ENCODE measurements around the gene ITFG1. TPM values are rescaled to one million over a fixed set of nuclear protein-coding genes. Genes with fewer than 3 reads are reported as not detected.

The ITFG1 gene
- total RNA-seq, 1 donor = 58.6 TPM

DNA sequence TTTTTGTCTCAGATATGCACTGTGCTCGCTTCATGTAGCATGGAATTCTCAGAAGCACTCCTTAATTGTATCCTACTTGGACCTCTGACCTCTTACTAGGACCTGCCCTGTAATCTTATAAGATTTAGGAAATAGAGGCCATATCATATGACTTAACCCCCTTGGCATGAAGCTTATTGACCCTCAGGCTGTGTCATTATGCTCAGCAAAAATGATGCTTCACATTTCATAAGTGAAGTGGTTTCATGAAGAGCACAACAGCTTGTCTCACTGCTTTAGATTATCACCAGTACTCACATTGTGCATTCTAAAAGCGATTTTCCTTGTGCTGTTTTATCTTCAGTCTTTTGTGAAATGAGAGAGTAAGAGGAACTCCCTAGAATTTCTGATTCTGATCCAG is 6.6 kb upstream of the ITFG1 start:
- no peak overlapping the region for H3K27ac ChIP-seq (ENCODE audit: low read depth, low read length)
- no peaks in the 10 kb centered on the region for H3K4me1 ChIP-seq (ENCODE audit: insufficient read depth, low read length)
- H3K4me2 ChIP-seq (ENCODE audit: insufficient read depth, low read length) = no peak overlapping the region
- no peaks in the 10 kb centered on the region for H3K36me3 ChIP-seq (ENCODE audit: insufficient read depth, low read length)
- no peak for DNase-seq (ENCODE audit: insufficient read length, low spot score, missing footprints)
- H3K4me3 ChIP-seq (ENCODE audit: insufficient read depth, low read length) = no peak overlapping the region
- peaks cover 72% of the 10 kb centered on the region for H3K79me2 ChIP-seq (ENCODE audit: insufficient read depth, low read length)
- TF ChIP-seq, protein P1, sequence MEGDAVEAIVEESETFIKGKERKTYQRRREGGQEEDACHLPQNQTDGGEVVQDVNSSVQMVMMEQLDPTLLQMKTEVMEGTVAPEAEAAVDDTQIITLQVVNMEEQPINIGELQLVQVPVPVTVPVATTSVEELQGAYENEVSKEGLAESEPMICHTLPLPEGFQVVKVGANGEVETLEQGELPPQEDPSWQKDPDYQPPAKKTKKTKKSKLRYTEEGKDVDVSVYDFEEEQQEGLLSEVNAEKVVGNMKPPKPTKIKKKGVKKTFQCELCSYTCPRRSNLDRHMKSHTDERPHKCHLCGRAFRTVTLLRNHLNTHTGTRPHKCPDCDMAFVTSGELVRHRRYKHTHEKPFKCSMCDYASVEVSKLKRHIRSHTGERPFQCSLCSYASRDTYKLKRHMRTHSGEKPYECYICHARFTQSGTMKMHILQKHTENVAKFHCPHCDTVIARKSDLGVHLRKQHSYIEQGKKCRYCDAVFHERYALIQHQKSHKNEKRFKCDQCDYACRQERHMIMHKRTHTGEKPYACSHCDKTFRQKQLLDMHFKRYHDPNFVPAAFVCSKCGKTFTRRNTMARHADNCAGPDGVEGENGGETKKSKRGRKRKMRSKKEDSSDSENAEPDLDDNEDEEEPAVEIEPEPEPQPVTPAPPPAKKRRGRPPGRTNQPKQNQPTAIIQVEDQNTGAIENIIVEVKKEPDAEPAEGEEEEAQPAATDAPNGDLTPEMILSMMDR (IDR thresholded peaks at IDR 0.05; ENCODE audit: extremely low read depth, low read depth, low read length) = no peak
- no peak overlapping the region for H2AFZ ChIP-seq (ENCODE audit: low read length)
- no peaks in the 10 kb centered on the region for H3K27me3 ChIP-seq (ENCODE audit: insufficient read depth, low read length)
- H3K9me3 ChIP-seq (ENCODE audit: low read depth, low read length) = no peaks in the 10 kb centered on the region
- no peaks in the 10 kb centered on the region for H4K20me1 ChIP-seq (ENCODE audit: insufficient read depth, low read length)

DNA sequence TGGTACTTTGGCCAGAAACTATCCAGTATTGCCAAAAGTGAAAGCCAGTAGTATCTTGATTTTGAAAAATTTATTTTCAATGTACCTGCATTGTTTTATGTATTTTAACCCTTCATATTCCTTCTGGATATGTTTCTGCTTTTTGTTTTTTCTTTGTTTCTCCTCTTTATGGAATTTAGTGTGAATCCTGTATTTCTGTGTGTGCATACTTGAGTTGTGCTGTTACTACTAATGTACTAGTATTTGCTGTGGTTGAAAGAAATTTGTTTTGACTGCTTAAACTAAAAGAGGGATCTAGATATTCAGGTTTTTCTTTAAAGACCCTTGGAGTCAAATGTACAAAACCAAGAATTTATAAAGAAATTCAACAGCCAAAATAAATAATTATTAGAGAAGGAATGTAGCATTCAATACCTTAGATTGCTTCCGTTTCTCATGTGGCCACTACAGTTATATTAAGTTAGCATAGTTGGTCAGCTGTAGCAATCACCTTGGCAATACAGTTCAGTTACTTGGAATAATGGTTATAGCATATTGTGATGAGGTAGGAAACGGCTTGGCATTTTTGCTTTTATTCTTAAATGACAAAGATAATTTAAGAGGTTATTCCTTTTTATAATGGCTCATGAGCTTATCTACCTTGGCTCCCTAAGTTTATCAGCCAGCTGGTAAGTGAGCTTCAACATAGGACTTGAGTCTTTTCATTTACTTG is 5.2 kb upstream of the ITFG1 start:
- no peaks in the 10 kb centered on the region for H3K27me3 ChIP-seq (ENCODE audit: insufficient read depth, low read length)
- no peak for DNase-seq (ENCODE audit: insufficient read length, low spot score, missing footprints)
- H3K4me1 ChIP-seq (ENCODE audit: insufficient read depth, low read length) = no peaks in the 10 kb centered on the region
- no peaks in the 10 kb centered on the region for H4K20me1 ChIP-seq (ENCODE audit: insufficient read depth, low read length)
- H2AFZ ChIP-seq (ENCODE audit: low read length) = no peak overlapping the region
- H3K9me3 ChIP-seq (ENCODE audit: low read depth, low read length) = no peaks in the 10 kb centered on the region
- no peak overlapping the region for H3K4me3 ChIP-seq (ENCODE audit: insufficient read depth, low read length)
- peaks cover 71% of the 10 kb centered on the region for H3K79me2 ChIP-seq (ENCODE audit: insufficient read depth, low read length)
- TF ChIP-seq, protein P1 (IDR thresholded peaks at IDR 0.05; ENCODE audit: extremely low read depth, low read depth, low read length) = no peak
- H3K27ac ChIP-seq (ENCODE audit: low read depth, low read length) = no peak overlapping the region
- H3K4me2 ChIP-seq (ENCODE audit: insufficient read depth, low read length) = no peak overlapping the region
- no peaks in the 10 kb centered on the region for H3K36me3 ChIP-seq (ENCODE audit: insufficient read depth, low read length)

DNA sequence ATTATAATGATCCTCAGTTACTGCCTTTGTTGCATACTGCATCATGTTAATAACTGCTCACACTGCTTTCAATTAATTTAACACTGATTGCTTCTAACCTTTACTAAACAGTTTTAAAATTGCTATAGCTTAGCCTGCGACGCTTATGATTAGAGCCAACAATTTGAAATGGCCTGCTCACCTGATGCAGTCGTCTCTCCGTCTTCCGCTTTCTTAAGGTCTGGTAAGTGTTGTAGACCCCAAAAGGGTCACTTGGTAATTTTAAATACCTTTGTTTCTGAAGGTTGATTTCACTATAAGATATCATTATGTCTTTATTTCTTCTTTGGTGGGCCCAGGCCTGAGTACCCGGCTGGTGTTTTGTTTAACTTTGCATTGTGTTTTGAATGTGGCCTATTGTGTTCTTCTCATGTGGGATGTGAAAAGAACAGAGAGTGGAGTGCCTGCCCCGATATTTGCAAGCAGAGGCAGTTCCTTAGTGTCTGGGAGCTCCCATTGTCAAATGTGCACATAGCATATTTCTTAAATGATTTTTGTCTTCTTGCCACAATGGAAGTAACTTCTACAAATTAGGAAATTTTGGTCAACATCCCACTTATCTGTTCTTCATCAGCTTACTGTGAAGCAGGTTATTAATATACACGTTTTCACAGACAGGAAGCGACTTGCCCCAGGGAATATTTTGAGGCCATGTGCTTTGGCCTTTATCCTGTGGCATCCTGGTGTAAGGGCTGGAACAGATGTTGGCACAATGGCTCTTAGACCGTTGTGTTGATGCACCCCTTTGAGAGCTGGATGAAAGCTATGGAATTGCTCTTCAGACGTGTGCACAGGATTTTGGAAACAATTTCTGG is 3.1 kb upstream of the ITFG1 start:
- no peak overlapping the region for H2AFZ ChIP-seq (ENCODE audit: low read length)
- no peak overlapping the region for H3K4me3 ChIP-seq (ENCODE audit: insufficient read depth, low read length)
- no peaks in the 10 kb centered on the region for H3K27me3 ChIP-seq (ENCODE audit: insufficient read depth, low read length)
- H3K79me2 ChIP-seq (ENCODE audit: insufficient read depth, low read length) = peaks cover 71% of the 10 kb centered on the region
- peaks cover 13% of the 10 kb centered on the region for H3K4me1 ChIP-seq (ENCODE audit: insufficient read depth, low read length)
- no peak overlapping the region for H3K27ac ChIP-seq (ENCODE audit: low read depth, low read length)
- H3K36me3 ChIP-seq (ENCODE audit: insufficient read depth, low read length) = no peaks in the 10 kb centered on the region
- DNase-seq (ENCODE audit: insufficient read length, low spot score, missing footprints) = no peak
- TF ChIP-seq, protein P1 (IDR thresholded peaks at IDR 0.05; ENCODE audit: extremely low read depth, low read depth, low read length) = no peak
- no peak overlapping the region for H3K4me2 ChIP-seq (ENCODE audit: insufficient read depth, low read length)
- H4K20me1 ChIP-seq (ENCODE audit: insufficient read depth, low read length) = no peaks in the 10 kb centered on the region
- no peaks in the 10 kb centered on the region for H3K9me3 ChIP-seq (ENCODE audit: low read depth, low read length)

All from osteoblast (primary cell).